GM12892 (cell line): Measurements from ENCODE around the gene APOBEC3F.
A peak's percentile ranks its signal among the peaks of the same experiment; 100 is the strongest.
"Not testable (repeated sequence)": the region's sequence is repeated elsewhere in the genome, so short reads cannot be mapped to it uniquely, and the experiment has no call there.

ENCODE experiments used
- DNase-seq: peaks from one replicate; pipeline ENCODE4 v3.0.0; 2011; ENCODE audit not compliant: insufficient read length
- FAIRE-seq: peaks from 2 replicates; lab custom pipeline; 2011; peaks lifted over from hg19 to GRCh38; lab: Jason Lieb, UNC
- POLR2A ChIP-seq: IDR thresholded peaks from 2 replicates; pipeline ENCODE4 v1.6.1; 2011; ENCODE audit warnings: low read depth, low read length, control low read depth
- POLR2AphosphoS5 ChIP-seq: IDR thresholded peaks from 2 replicates; pipeline ENCODE4 v1.6.1; 2011; ENCODE audit warnings: low read depth, low read length, control low read depth
- TAF1 ChIP-seq: IDR thresholded peaks from 2 replicates; pipeline ENCODE4 v1.6.1; 2011; ENCODE audit warnings: low read depth, mild to moderate bottlenecking, control low read depth, low read length, borderline replicate concordance

APOBEC3F gene

GRCh38 chr22:39068033-39068785 lies 27.5 kb downstream of the APOBEC3F start:
- TF ChIP-seq POLR2AphosphoS5, result no peak
- TF ChIP-seq POLR2A, result no peak
- TF ChIP-seq TAF1, result no peak
- DNase-seq (no peak), FAIRE-seq (no peak)

- FAIRE-seq (peak; percentile 50), DNase-seq (no peak)
- TF ChIP-seq POLR2A (no peak), TAF1 (no peak), POLR2AphosphoS5 (no peak)
These were observed 29.5 kb downstream of the APOBEC3F start for GRCh38 chr22:39070186-39070585.

DNA sequence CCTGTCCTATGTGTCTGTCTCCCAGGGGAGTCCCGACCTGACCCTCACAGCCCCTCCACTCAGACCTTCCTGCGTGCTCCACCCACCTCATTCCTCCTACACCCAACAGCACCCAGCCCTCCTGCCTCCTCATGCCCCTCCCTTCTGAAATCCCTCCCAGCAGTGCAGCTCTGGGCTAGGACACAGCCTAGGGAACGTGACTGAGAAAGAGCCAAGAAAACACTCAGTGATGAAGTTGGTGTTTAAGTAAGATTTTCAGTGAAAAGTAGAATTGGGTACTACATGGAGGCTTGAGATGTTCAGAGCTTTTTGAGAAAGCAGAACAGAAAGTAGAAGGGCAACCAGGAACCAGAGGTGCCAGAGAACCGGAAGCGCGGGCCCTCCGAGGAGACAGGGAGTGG lies 31.9 kb downstream of the APOBEC3F start:
- peak; percentile 9 for FAIRE-seq

DNA sequence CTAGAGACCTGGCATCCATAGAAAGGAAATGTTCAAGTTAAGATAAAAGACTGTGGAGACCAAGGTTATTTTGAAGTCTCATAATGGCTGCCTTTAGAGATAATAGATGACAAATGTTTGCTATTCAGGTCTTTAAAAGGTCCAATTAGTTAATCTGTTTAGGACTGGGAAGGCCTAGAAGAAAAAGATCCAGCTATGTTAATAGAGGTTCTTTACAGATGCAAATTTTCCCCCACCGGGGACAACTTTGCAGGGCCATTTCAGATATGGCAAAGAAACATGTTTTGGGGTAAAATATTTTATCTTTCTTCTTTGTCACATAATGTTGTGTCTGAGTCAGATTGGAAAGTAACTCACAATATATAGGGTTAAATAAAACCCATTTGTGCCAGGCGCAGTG lies 33.3 kb downstream of the APOBEC3F start:
- FAIRE-seq (no peak), DNase-seq (no peak)
- TF ChIP-seq POLR2AphosphoS5, result no peak
- no peak for TF ChIP-seq POLR2A
- TF ChIP-seq TAF1, result no peak

More for the DNA sequence above, 31.9 kb downstream of the APOBEC3F start:
- not testable (repeated sequence) for DNase-seq

DNA sequence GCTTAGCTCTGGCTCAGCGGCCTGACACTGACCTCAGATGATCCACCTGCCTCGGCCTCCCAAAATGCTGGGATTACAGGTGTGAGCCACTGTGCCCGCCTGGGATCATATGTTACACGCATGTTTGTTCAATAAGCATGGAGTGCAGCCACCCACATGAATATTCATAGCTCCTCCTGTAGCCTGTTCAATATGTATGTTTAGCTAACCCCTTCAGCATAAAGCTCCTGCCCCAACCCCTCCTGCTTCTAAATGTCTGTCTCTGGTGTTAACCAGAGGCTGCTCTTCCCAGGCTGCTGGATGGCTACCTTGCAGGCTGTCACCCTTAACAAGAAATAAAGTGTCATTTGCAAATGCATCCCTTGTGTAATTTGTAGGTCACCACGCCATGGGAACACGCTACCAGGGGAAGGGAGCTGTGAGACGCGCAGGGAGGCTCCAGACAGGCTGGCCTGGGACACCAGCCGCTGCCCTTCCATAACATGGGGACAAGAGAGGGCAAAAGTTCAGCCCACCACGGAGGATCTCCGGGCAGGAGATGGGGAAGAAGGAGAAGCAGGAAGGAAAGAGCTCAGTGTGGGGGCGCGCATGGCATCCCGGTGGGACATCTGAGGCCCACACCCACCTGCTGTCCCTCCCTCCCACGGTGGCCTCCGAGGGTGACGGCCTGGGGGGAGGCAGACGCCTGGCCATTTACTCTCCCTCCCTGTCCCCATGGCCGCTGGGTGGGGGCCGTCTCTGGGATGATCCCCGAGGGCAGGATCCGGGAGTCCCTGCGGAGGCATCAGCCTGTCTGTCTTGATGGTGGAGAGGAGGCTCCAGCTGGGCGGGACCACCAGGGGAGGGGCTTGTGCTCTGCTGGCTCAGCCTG lies 35.7 kb downstream of the APOBEC3F start:
- FAIRE-seq, result peak; percentile 92
- DNase-seq, result not testable (repeated sequence)

GRCh38 chr22:39077026-39077840 lies 36.6 kb downstream of the APOBEC3F start, which contains the start of gene APOBEC3G:
Gene APOBEC3G (plus strand): TSS chr22:39077275. CDS start chr22:39077362, 87 bp downstream.
- TF ChIP-seq POLR2A, result peak; percentile 47; the same call in 1 of the 2 replicates
- FAIRE-seq, DNase-seq: not testable (repeated sequence)

DNA sequence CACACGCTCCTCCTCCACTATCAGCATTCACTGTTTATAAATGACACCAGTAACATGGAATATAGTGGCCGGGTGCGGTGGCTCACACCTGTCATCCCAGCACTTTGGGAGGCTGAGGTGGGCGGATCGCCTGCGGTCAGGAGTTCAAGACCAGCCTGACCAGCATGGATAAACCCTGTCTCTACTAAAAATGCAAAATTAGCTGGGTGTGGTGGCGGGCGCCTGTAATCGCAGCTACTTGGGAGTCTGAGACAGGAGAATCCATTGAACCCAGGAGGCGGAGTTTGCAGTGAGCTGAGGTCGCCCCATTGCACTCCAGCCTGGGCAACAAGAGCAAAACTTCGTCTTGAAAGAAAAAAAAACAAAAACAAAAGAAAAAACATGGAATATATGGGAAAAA lies 37.2 kb downstream of the APOBEC3F start:
- peak; percentile 81 for FAIRE-seq
- DNase-seq, result not testable (repeated sequence)

DNA sequence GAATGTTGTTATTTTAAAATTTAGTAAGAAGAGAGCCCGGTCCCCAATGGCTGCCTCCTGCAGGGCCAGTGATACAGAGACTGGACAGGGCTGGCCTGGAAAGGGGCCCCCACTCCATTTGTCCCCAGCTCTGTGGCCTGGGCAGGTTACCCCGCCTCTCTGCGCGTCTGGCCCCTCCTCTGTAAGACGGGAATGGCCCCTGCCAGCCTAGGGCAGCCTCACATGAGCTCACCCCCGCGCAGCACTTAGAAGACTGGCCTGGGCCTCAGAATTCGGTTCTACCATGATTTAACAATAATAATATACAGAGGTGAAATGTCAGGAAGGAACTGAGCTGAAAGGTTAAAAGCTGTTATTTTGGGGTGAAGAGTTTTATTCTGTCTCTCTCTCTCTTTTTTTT lies 37.7 kb downstream of the APOBEC3F start:
- TF ChIP-seq POLR2A (no peak), TAF1 (no peak), POLR2AphosphoS5 (no peak)
- no peak for FAIRE-seq
- no peak for DNase-seq

- DNase-seq, result not testable (repeated sequence)
- FAIRE-seq, result peak; percentile 17
These were observed 38.5 kb downstream of the APOBEC3F start for GRCh38 chr22:39079054-39079637.

GRCh38 chr22:39080052-39080762 lies 39.5 kb downstream of the APOBEC3F start:
- FAIRE-seq (peak; percentile 51), DNase-seq (no peak)
- TF ChIP-seq POLR2A (no peak), TAF1 (no peak), POLR2AphosphoS5 (no peak)

GRCh38 chr22:39081016-39081415 lies 40.4 kb downstream of the APOBEC3F start:
- no peak for TF ChIP-seq POLR2AphosphoS5
- TF ChIP-seq TAF1, result no peak
- TF ChIP-seq POLR2A, result no peak
- DNase-seq (no peak), FAIRE-seq (no peak)
